LNCAP (cell line): ENCODE results near the gene MMD2.

Source experiments
- TF ChIP-seq, protein P1 (sequence below): fragments of 450-650 bp; IDR thresholded peaks from 2 replicates; pipeline ENCODE4 v1.5.1; 2017; ENCODE audit warnings: mild to moderate bottlenecking

The MMD2 gene, protein sequence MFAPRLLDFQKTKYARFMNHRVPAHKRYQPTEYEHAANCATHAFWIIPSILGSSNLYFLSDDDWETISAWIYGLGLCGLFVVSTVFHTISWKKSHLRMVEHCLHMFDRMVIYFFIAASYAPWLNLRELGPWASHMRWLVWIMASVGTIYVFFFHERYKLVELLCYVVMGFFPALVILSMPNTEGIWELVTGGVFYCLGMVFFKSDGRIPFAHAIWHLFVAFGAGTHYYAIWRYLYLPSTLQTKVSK

DNA sequence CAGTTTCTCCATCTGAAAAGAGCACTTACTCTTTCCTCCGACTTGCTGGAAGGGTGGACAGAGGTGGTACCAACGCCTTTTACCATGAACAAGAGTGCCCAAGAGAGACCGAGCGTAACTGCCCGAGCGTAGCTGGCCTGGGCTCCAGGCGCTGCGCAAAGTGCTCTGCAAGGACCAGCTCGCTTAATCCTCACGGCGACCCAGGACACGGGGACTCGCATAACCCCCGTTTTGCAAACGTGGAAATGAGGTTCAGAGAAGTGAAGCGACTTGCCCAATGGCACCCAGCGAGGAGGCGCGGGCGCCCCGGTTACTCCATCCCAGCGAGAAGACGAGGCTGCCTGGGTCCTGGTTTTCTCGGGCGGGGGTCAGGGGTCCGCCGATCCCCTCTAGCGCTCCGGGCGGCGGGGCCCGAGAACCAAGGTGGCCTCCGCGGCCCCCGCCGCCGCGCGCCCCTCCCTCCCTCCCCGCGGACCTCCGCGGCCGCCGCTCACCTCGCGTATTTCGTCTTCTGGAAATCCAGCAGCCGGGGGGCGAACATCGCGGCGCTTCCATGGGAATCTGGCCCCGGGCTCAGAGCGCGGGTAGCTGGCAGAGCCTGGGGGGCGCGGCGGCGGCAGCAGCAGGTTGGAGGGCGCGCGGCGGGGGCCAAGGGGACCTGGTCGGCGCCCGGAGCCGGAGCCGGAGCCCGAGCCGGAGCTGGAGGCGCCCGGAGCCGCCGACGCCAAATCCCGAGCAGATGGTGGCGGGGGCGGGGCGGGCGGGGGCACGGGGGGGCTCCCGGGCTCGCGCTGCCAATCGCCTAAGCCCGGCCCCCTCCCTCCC is at the start of gene MMD2:
TSS of gene MMD2 (minus strand) at position 711 of the 825 bp plus-strand sequence. CDS start at position 541, 170 bp downstream.
- TF ChIP-seq, protein P1, sequence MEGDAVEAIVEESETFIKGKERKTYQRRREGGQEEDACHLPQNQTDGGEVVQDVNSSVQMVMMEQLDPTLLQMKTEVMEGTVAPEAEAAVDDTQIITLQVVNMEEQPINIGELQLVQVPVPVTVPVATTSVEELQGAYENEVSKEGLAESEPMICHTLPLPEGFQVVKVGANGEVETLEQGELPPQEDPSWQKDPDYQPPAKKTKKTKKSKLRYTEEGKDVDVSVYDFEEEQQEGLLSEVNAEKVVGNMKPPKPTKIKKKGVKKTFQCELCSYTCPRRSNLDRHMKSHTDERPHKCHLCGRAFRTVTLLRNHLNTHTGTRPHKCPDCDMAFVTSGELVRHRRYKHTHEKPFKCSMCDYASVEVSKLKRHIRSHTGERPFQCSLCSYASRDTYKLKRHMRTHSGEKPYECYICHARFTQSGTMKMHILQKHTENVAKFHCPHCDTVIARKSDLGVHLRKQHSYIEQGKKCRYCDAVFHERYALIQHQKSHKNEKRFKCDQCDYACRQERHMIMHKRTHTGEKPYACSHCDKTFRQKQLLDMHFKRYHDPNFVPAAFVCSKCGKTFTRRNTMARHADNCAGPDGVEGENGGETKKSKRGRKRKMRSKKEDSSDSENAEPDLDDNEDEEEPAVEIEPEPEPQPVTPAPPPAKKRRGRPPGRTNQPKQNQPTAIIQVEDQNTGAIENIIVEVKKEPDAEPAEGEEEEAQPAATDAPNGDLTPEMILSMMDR = no peak

DNA sequence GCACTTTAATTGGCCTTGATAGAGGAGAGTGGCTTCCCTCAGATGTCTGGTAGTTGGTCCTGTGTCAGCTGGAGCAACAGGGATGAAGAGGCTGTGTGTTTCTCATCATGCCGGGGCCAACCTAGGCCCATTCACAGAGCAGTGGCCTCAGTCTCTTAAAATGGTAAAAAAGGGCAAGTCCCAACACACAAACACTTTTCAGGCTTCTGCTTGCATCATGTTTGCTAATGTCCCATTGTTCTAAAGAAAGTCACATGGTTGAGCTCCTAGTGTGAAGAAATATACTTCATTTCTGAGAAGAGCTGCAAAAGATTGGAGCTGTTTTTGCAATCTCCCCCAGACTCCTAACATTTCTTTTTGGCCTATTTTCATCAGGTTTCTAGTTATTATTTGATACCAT is 46.1 kb upstream of the MMD2 start:
- TF ChIP-seq, protein P1 = no peak

DNA sequence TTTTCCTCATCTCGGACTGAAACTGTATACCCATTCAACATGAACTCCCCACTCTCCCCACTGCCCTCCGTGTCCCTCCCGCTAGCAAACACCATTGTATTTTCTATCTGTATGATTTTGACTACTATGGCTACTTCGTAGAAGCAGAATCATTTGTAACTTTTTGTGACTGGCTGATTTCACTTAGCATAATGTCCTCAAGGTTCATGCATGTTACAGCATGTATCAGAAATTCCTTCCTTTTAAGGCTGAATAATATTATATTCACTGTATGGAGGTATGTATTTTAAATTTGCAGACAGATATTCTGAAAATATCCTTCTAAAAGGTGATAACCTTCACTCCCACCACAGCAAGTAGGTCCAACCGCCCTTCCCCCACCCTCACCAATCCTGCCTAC is 42.9 kb upstream of the MMD2 start:
- TF ChIP-seq, protein P1 = no peak

DNA sequence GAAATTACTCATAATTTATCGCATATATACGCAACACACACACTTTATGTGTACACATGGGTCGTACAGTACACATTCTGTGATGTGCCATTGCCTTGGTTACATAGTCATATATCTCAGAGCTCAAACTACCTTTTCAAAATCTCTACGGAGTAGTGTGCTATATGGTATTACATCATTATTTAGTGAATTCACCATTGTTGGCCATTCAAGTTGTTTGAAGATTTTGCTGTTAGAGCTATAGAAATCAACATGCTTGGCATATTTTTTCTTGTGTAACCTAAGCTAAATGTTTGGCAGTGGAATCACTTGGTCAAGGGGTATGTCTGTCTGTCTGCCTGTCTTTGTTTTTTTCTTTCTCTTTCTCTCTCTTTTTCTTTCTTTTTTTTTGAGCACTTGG is 42.0 kb upstream of the MMD2 start:
- TF ChIP-seq, protein P1 = no peak

DNA sequence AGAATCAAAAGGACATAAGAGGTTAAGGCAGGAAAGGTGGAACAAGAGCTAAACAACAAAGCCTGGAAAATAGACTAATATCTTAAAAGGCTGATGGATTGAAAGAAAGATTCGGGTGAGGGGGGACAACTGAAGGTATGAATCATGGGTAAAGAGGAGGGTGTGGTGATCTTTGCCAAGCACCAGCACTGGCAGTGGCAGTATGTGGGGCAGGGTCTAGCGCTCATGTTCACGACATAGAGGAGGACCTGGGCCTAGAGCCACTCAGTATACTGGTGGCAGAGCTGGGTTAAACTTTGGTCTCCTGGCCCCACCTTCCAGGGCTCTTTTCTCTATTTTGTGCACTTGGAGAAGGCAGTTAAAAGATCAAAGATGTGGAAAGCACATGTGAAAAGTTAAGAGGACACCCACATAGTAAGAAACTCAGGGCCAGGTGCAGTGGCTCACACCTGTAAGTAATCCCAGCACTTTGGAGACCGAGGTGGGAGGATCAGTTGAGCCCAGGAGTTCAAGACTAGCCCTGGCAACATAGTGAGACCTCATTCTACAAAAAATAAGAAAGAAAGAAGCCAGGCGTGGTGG is 40.5 kb upstream of the MMD2 start:
- TF ChIP-seq, protein P1 = no peak

DNA sequence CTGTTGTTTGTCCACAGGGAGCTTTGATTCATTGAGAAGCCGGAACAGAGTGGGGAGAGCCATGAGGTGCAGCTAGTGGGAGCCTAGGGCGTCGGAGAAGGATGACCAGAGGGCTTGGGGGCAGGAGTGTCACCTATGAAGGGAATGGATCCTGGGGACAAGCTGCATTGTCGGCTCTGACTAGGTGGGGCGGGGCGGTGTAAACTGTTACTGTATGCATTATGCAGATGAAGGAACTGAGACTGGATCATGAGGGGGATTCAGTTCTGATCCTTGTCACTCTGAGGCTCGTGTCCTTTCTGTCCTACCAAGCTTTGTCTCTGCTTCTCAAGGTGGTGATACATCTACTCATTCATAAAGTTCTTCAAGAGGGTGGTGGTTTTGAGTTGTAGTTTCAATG is 39.9 kb upstream of the MMD2 start:
- TF ChIP-seq, protein P1 = no peak

DNA sequence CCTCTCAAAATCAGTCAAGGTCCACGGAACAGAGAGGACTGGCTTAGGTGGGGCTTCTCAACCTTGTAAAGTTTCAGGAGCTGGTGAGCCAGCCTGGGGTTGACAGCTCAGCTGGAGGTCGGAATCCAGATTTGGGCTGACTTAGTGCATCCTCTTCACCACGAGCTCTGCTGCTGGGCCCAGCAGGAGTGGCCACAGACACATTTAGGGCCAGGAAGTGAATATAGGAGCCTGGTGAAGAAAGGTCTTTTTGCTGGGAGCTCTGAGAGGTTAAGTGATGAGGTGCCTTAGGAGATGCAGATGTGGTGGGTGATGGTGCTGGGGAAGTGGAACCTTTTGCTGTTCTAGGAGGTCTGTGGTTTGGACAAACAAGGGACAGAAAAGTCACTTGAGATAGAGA is 39.3 kb upstream of the MMD2 start:
- TF ChIP-seq, protein P1 = no peak
